H1 (cell line): ENCODE measurements around the gene CACNG7. TPM values are rescaled to one million over a fixed set of nuclear protein-coding genes. Genes with fewer than 3 reads are reported as not detected.
"Not testable (repeated sequence)": the region's sequence is repeated elsewhere in the genome, so short reads cannot be mapped to it uniquely, and the experiment has no call there.

Experiments
- CTCF ChIA-PET: fragments of 300-600 bp; sonication (Branson Sonifier 250); formaldehyde crosslinking; loops from one replicate; lab custom pipeline; 2021; ENCODE audit not compliant: partially characterized antibody; lab: Charles Lee
- POLR2A ChIA-PET: fragments of 300-600 bp; sonication (Branson Sonifier 250); formaldehyde crosslinking; loops from one replicate; lab custom pipeline; 2021; ENCODE audit warnings: inconsistent platforms; ENCODE audit not compliant: partially characterized antibody; lab: Charles Lee
- DNase-seq, 2 experiments: peaks; one replicate each; pipeline versions ENCODE4 v3.0.0 to v3.0.0-alpha.2; 2010 to 2022; ENCODE audit warnings: low spot score in 2 of 2, low read depth in 1 of 2, mixed read lengths in 1 of 2
- FAIRE-seq: peaks from 2 replicates; lab custom pipeline; 2011; peaks lifted over from hg19 to GRCh38; lab: Jason Lieb, UNC
- H2AFZ ChIP-seq: 2 replicates; pipeline ENCODE4 v1.8.1; 2012; ENCODE audit warnings: low read length, inconsistent platforms
- H2AK5ac ChIP-seq: 2 replicates; pipeline ENCODE4 v1.6.1; 2013; ENCODE audit warnings: low read depth, low read length
- H2BK120ac ChIP-seq: replicated peaks from 2 replicates; pipeline ENCODE3; 2013; ENCODE audit warnings: low read depth, low read length, inconsistent platforms
- H2BK12ac ChIP-seq: 2 replicates; pipeline ENCODE4 v1.6.1; 2013; ENCODE audit warnings: low read depth, low read length
- H2BK15ac ChIP-seq: 2 replicates; pipeline ENCODE4 v1.6.1; 2013; ENCODE audit warnings: low read length
- H2BK20ac ChIP-seq: 2 replicates; pipeline ENCODE4 v1.6.1; 2013; ENCODE audit warnings: low read length
- H2BK5ac ChIP-seq: 2 replicates; pipeline ENCODE4 v1.6.1; 2013; ENCODE audit warnings: low read depth, low read length
- H3K14ac ChIP-seq: 2 replicates; pipeline ENCODE4 v1.6.1; 2013; ENCODE audit warnings: inconsistent platforms; ENCODE audit not compliant: insufficient read length
- H3K18ac ChIP-seq: 2 replicates; pipeline ENCODE4 v1.6.1; 2013; ENCODE audit warnings: low read length; ENCODE audit errors: extremely low read depth
- H3K23ac ChIP-seq: 2 replicates; pipeline ENCODE4 v1.6.1; 2013; ENCODE audit warnings: inconsistent platforms; ENCODE audit not compliant: insufficient read length
- H3K23me2 ChIP-seq: 2 replicates; pipeline ENCODE4 v1.6.1; 2013; ENCODE audit warnings: low read depth, low read length
- H3K27ac ChIP-seq: 2 replicates; pipeline ENCODE4 v1.6.1; 2011; ENCODE audit warnings: low read depth, low read length, inconsistent platforms
- H3K27me3 ChIP-seq, 4 experiments: replicated peaks in 1 of 4; 1 replicate in 1 of 4; 2 replicates in 3 of 4; pipeline versions ENCODE4 v1.6.1 to v1.8.1; 2011 to 2013; ENCODE audit warnings: low read length in 3 of 4, mild to moderate bottlenecking in 3 of 4, inconsistent platforms in 2 of 4, mixed read lengths in 2 of 4, moderate library complexity in 1 of 4; ENCODE audit not compliant: control insufficient read depth in 3 of 4, insufficient read depth in 3 of 4; ENCODE audit errors: extremely low read depth in 1 of 4
- H3K36me3 ChIP-seq, 4 experiments: 2 replicates each; pipeline versions ENCODE4 v1.6.1 to v1.8.1; 2011 to 2013; ENCODE audit warnings: mild to moderate bottlenecking in 4 of 4, low read length in 3 of 4, moderate library complexity in 2 of 4, control low read depth in 1 of 4, inconsistent platforms in 1 of 4; ENCODE audit not compliant: insufficient read depth in 4 of 4, control insufficient read depth in 2 of 4
- H3K4ac ChIP-seq: replicated peaks from 2 replicates; pipeline ENCODE3; 2013; ENCODE audit warnings: low read length, low read depth, mixed read lengths, inconsistent platforms; ENCODE audit not compliant: insufficient read length
- H3K4me1 ChIP-seq, 4 experiments: replicated peaks in 1 of 4; 1 replicate in 1 of 4; 2 replicates in 3 of 4; pipeline versions ENCODE4 v1.6.1 to v1.8.1; 2011 to 2013; ENCODE audit warnings: low read length in 3 of 4, inconsistent platforms in 2 of 4, mixed read lengths in 1 of 4; ENCODE audit not compliant: insufficient read depth in 4 of 4, control insufficient read depth in 3 of 4
- H3K4me2 ChIP-seq, 2 experiments: 2 replicates each; pipeline versions ENCODE4 v1.6.1 to v1.8.1; 2011 to 2013; ENCODE audit warnings: low read depth in 2 of 2, low read length in 2 of 2, control low read depth in 1 of 2, inconsistent platforms in 1 of 2, mild to moderate bottlenecking in 1 of 2; ENCODE audit not compliant: insufficient read depth in 1 of 2
- H3K4me3 ChIP-seq, 4 experiments: fragments of 200-600, 300-600 bp in 1 of 4; sonication (generic), shearing (Covaris generic), sonication (Bioruptor Twin) in 1 of 4; 2 replicates each; pipeline versions ENCODE4 v1.5.1 to v1.8.1; 2011 to 2016; ENCODE audit warnings: low read length in 4 of 4, low read depth in 3 of 4, control low read depth in 2 of 4, inconsistent platforms in 2 of 4, mild to moderate bottlenecking in 2 of 4, mixed read lengths in 1 of 4, moderate library complexity in 1 of 4; ENCODE audit not compliant: insufficient read depth in 2 of 4; ENCODE audit errors: extremely low read depth in 1 of 4
- H3K56ac ChIP-seq: replicated peaks from 2 replicates; pipeline ENCODE3; 2013; ENCODE audit warnings: low read depth, mild to moderate bottlenecking, mixed read lengths, low read length, inconsistent platforms; ENCODE audit not compliant: insufficient read length
- H3K79me1 ChIP-seq: 2 replicates; pipeline ENCODE4 v1.6.1; 2013; ENCODE audit warnings: low read depth, low read length, control low read depth
- H3K79me2 ChIP-seq, 2 experiments: 2 replicates each; pipeline versions ENCODE4 v1.6.1 to v1.8.1; 2012 to 2013; ENCODE audit warnings: low read length in 2 of 2, mild to moderate bottlenecking in 2 of 2, inconsistent platforms in 1 of 2; ENCODE audit not compliant: insufficient read depth in 2 of 2, control insufficient read depth in 1 of 2
- H3K9ac ChIP-seq, 4 experiments: replicated peaks in 1 of 4; 1 replicate in 1 of 4; 2 replicates in 3 of 4; pipeline versions ENCODE4 v1.6.1 to v1.8.1; 2011 to 2013; ENCODE audit warnings: low read depth in 3 of 4, low read length in 3 of 4, control low read depth in 2 of 4, mild to moderate bottlenecking in 2 of 4, moderate library complexity in 2 of 4, inconsistent platforms in 1 of 4; ENCODE audit errors: extremely low read depth in 1 of 4
- H3K9me3 ChIP-seq, 2 experiments: 2 replicates each; pipeline versions ENCODE4 v1.6.1 to v1.8.1; 2012 to 2013; ENCODE audit warnings: mild to moderate bottlenecking in 2 of 2, moderate library complexity in 2 of 2, control low read depth in 1 of 2, inconsistent platforms in 1 of 2, low read depth in 1 of 2, low read length in 1 of 2, mixed read lengths in 1 of 2; ENCODE audit not compliant: insufficient read depth in 2 of 2
- H4K20me1 ChIP-seq, 2 experiments: replicated peaks in 1 of 2; 2 replicates each; pipeline versions ENCODE3 to v1.8.1; 2011 to 2013; ENCODE audit warnings: inconsistent platforms in 2 of 2, low read length in 2 of 2, mild to moderate bottlenecking in 1 of 2; ENCODE audit not compliant: insufficient read depth in 2 of 2, control insufficient read depth in 1 of 2
- H4K5ac ChIP-seq: 2 replicates; pipeline ENCODE4 v1.6.1; 2013; ENCODE audit warnings: low read length, low read depth, mixed read lengths, inconsistent platforms; ENCODE audit not compliant: insufficient read length
- H4K8ac ChIP-seq: 2 replicates; pipeline ENCODE4 v1.8.0; 2013; ENCODE audit warnings: mild to moderate bottlenecking, moderate library complexity, low read length, inconsistent platforms; ENCODE audit not compliant: insufficient read depth; ENCODE audit errors: extremely low read depth
- H4K91ac ChIP-seq: replicated peaks from 2 replicates; pipeline ENCODE3; 2013; ENCODE audit warnings: low read length, mixed read lengths, inconsistent platforms; ENCODE audit not compliant: insufficient read length
- POLR2A ChIP-seq, 2 experiments: IDR thresholded peaks; 1 replicate in 1 of 2; 2 replicates in 1 of 2; pipeline ENCODE4 v1.6.1; 2011; ENCODE audit warnings: low read depth in 2 of 2, low read length in 2 of 2, mild to moderate bottlenecking in 2 of 2; ENCODE audit errors: control extremely low read depth in 1 of 2
- WGBS, 2 experiments: shearing (Covaris generic) in 1 of 2; methylation state at CpG; one replicate each; pipeline versions ENCODE4 v1.1.6 to v1.1.7; 2013 to 2015; ENCODE audit warnings: low lambda C conversion rate in 2 of 2, mixed read lengths in 2 of 2, inconsistent platforms in 1 of 2, low coverage in 1 of 2, missing lambda C conversion rate in 1 of 2; ENCODE audit not compliant: insufficient replicate concordance in 2 of 2, insufficient coverage in 1 of 2, insufficient read length in 1 of 2; ENCODE audit errors: extremely low coverage in 1 of 2, missing lambda C conversion rate in 1 of 2; 5-methylcytosine and 5-hydroxymethylcytosine counted together
- polyA plus RNA-seq, 7 experiments: library from polyadenylated mRNA; depleted of rRNA in 3 of 7; stranded (reverse) in 5 of 7; unstranded in 2 of 7; fragments of >200 nt in 5 of 7; fragments of 200-250 nt in 2 of 7; gene quantifications; 1 replicate in 5 of 7; 2 replicates in 1 of 7; 4 replicates in 1 of 7; pipeline versions ENCODE4 v1.2.1 to v1.2.3, GENCODE V29; 2011 to 2013; ENCODE audit warnings: missing spikeins in 2 of 7, mixed read lengths in 2 of 7
- total RNA-seq: library from RNA; stranded (reverse); fragmentation: NEBNext Ultra II Directional; extraction: Animal tissue kit (Norgen Biotek cat#: 25700); gene quantifications from 2 replicates; pipeline ENCODE4 v1.2.1, GENCODE V29; 2021

The CACNG7 gene
- total and polyA plus RNA-seq, 2 of the 8 experiments (the other 6 are each of a cell fraction or from before 2014, with no cell fraction given), result 28.9 to 69.8 TPM

- H2BK15ac ChIP-seq, H3K9me3 ChIP-seq, FAIRE-seq, H3K4ac ChIP-seq, H3K27me3 ChIP-seq, H4K91ac ChIP-seq, H3K14ac ChIP-seq, H2BK120ac ChIP-seq, DNase-seq, H4K20me1 ChIP-seq, H2AFZ ChIP-seq, H3K23ac ChIP-seq, H2BK20ac ChIP-seq, H3K79me1 ChIP-seq, H3K56ac ChIP-seq: not testable (repeated sequence)
- no CpG with 5 or more reads among the region's 24 CpGs for WGBS, 2 experiments
- H3K4me1 ChIP-seq, result peaks cover 0 to 13% (median 8%) of the 10 kb centered on the region in 4 experiments; a peak in 6 of 7 replicates
- POLR2A ChIA-PET, result interaction anchor here (1.1 to 4.1 kb wide), 7 partner anchors 8 to 72 kb away, joined by 3 to 46 read pairs (median 6); partner anchors contain the start of gene PRKCG
- peak overlapping the region; percentile 24 for H4K5ac ChIP-seq
- H3K18ac ChIP-seq, result peak overlapping the region; percentile 64; the same call in 1 of the 2 replicates
- peaks cover 16% of the 10 kb centered on the region; the same call in 1 of the 2 replicates for H3K23me2 ChIP-seq
- peak overlapping the region; percentile 71 for H3K27ac ChIP-seq
- peak overlapping the region in 3 of 4 experiments; percentile 76 to 95 (median 94); a peak in 6 of 7 replicates for H3K9ac ChIP-seq
- CTCF ChIA-PET, result interaction anchor here (0.8 to 3.6 kb wide), 4 partner anchors 12 to 72 kb away, joined by 5 to 12 read pairs (median 8); partner anchors contain the start of gene PRKCG
- H3K4me2 ChIP-seq, result peak overlapping the region; percentile 87 to 94
- peak in 1 of 2 experiments; percentile 9; a peak in 1 of 3 replicates for TF ChIP-seq POLR2A (IDR thresholded peaks at IDR 0.05; ENCODE audit: control extremely low read depth in 1 of 2, low read depth in 2 of 2, low read length in 2 of 2)
- H3K79me2 ChIP-seq, result peaks cover 0 to 17% of the 10 kb centered on the region in 2 experiments; a peak in 1 of 4 replicates
- H2BK5ac ChIP-seq, result peak overlapping the region; percentile 78; the same call in 1 of the 2 replicates
- H3K4me3 ChIP-seq, result peak overlapping the region; percentile 69 to 94 (median 79)
- 0 out of 2 replicates have a peak overlapping the region, but pooled peaks have one; percentile 40 for H2AK5ac ChIP-seq
- peak overlapping the region; percentile 96; the same call in 1 of the 2 replicates for H4K8ac ChIP-seq
- peaks cover 7 to 19% (median 14%) of the 10 kb centered on the region in 4 experiments; a peak in 6 of 8 replicates for H3K36me3 ChIP-seq
- peak overlapping the region; percentile 94 for H2BK12ac ChIP-seq
Measured at GRCh38 chr19:53869805-53870484, 39.1 kb upstream of the CACNG7 start.
